NT2/D1 (cell line): ENCODE data around the gene SPART.

Experiments
- DNase-seq: peaks from one replicate; pipeline ENCODE4 v3.0.0-alpha.2; 2011; ENCODE audit warnings: low read depth, low spot score
- H3K27me3 ChIP-seq: 2 replicates; pipeline ENCODE4 v1.6.0; 2011; ENCODE audit warnings: mild to moderate bottlenecking; ENCODE audit not compliant: insufficient read length, insufficient read depth
- H3K36me3 ChIP-seq: 2 replicates; pipeline ENCODE4 v1.6.1; 2011; ENCODE audit warnings: mild to moderate bottlenecking, low read length, mixed read lengths; ENCODE audit not compliant: insufficient read depth, insufficient read length
- H3K4me1 ChIP-seq: 2 replicates; pipeline ENCODE4 v1.5.1; 2011; ENCODE audit not compliant: insufficient read depth, insufficient read length
- H3K4me3 ChIP-seq: 2 replicates; pipeline ENCODE4 v1.5.1; 2011; ENCODE audit warnings: low read depth; ENCODE audit not compliant: insufficient read length
- H3K9ac ChIP-seq: 2 replicates; pipeline ENCODE4 v1.6.0; 2011; ENCODE audit warnings: low read depth; ENCODE audit not compliant: insufficient read length
- H3K9me3 ChIP-seq: 2 replicates; pipeline ENCODE4 v1.5.1; 2011; ENCODE audit warnings: mild to moderate bottlenecking, low read length; ENCODE audit not compliant: insufficient read depth
- SUZ12 ChIP-seq: IDR thresholded peaks from 2 replicates; pipeline ENCODE4 v1.6.1; 2011; ENCODE audit not compliant: insufficient read length, insufficient read depth; ENCODE audit errors: extremely low read depth
- YY1 ChIP-seq: IDR thresholded peaks from 2 replicates; pipeline ENCODE4 v1.6.1; 2011; ENCODE audit not compliant: insufficient read length, insufficient read depth
- ZNF274 ChIP-seq: IDR thresholded peaks from 2 replicates; pipeline ENCODE4 v1.6.1; 2011; ENCODE audit warnings: mild to moderate bottlenecking, low read depth, low read length

SPART gene

DNA sequence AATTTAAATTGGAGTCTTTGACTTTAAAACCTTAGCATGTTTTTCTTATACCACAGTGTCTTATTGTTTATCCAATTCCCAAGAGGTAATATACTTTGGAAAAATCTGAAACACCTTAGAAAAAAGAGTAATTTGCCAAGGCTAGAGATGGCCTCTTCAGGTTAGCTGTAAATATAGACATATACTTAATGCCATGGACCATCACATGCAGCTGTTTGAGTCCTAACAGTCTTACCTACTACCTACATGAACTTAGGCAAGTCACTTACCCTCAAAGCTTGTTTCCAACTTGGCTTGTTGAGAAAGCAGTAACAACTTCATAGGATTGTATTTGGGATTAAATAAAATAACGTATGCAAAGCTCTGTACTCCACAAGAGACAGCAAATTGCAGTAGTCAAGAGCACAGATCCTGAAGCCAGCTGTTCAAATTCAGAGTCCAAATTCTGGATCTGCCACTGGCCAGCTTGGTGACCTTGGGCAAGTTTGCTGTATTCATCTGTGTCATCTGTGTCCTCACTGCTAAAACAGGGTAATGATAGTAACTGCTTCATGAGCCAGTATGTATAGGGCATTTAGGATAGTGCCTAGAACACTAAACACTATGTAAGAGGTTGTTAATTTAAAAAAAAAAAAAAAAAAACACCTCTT is 13.2 kb upstream of the SPART start:
- no peaks in the 10 kb centered on the region for H3K27me3 ChIP-seq
- TF ChIP-seq ZNF274 (no peak), SUZ12 (no peak), YY1 (no peak)
- H3K36me3 ChIP-seq: no peaks in the 10 kb centered on the region
- H3K9ac ChIP-seq: no peak overlapping the region
- H3K9me3 ChIP-seq: peaks cover 15% of the 10 kb centered on the region
- no peak for DNase-seq
- H3K4me1 ChIP-seq: no peaks in the 10 kb centered on the region
- H3K4me3 ChIP-seq: no peak overlapping the region

DNA sequence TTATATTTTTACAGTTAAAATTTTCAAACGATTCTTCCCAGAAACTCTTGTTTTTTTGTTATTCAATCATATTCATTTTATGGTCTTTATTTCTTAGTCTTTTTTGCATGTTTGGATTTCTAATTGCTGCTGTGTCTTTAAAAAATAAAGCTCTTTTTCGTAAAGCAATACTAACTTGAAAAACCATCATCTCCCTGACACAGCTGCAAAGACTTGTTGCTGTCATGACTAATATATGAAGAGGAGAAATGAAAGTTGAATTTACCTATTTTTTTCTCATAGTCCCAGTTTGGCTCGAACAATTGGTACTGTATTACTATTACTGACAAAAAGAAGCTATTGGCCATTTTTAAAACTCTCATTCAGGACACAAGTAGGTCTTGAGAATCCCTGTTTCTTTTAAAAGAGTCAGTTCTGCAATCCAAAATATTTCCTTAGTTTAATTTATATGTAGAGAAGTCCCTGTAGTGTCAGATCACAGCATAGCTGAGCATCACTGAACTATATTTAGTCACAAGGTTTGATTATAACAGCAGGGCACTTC is 12.1 kb upstream of the SPART start:
- DNase-seq: no peak
- Histone ChIP-seq H3K4me3 (no peak overlapping the region), H3K36me3 (no peaks in the 10 kb centered on the region), H3K9ac (no peak overlapping the region), H3K9me3 (peaks cover 15% of the 10 kb centered on the region), H3K4me1 (no peaks in the 10 kb centered on the region), H3K27me3 (no peaks in the 10 kb centered on the region)
- TF ChIP-seq SUZ12 (no peak), YY1 (no peak), ZNF274 (no peak)

DNA sequence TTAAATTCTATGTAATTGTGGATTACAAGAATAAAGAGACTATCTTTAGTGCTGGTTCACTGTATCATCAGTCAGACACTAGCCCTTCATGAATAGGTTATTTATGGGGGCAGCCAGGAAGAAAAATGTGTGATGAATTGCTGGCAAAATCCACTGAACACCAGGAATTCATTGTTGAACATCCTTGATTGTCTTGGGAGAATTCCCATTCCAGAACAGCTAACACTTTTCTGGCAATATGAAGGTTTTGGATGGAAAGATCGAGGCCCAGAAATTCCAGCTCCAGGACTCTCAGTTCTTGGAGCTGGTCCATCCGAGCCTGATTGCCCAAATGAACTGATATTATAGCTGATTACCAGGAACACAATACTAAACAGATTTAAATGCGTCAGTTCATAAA is 11.5 kb upstream of the SPART start:
- no peak overlapping the region for H3K4me3 ChIP-seq
- peaks cover 15% of the 10 kb centered on the region for H3K9me3 ChIP-seq
- H3K9ac ChIP-seq: no peak overlapping the region
- DNase-seq: no peak
- H3K36me3 ChIP-seq: no peaks in the 10 kb centered on the region
- TF ChIP-seq YY1 (no peak), ZNF274 (no peak), SUZ12 (no peak)
- H3K4me1 ChIP-seq: no peaks in the 10 kb centered on the region
- no peaks in the 10 kb centered on the region for H3K27me3 ChIP-seq

DNA sequence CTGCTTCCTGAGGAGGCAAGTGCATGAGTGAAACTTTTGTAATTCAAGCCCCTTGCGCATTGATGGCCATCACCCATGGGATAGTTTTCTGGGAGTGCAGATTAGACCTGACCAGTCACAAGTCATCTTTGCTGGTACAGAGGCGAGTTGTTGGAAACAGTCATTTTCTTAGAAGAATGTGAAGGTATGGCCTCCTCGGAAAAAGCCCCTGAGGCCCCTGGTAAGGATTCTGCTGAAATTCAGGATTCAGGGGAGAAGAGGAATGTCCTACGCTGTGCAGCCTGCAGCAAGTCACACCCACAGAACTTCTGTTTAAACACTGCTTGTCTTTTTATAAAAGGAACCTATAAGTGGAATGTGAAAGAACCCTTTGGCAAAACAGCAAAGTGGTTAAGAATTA is 11.0 kb upstream of the SPART start:
- H3K9ac ChIP-seq: no peak overlapping the region
- no peak for DNase-seq
- TF ChIP-seq SUZ12: no peak
- no peak for TF ChIP-seq ZNF274
- TF ChIP-seq YY1: no peak
- peaks cover 15% of the 10 kb centered on the region for H3K9me3 ChIP-seq
- no peak overlapping the region for H3K4me3 ChIP-seq
- no peaks in the 10 kb centered on the region for H3K27me3 ChIP-seq
- H3K36me3 ChIP-seq: no peaks in the 10 kb centered on the region
- no peaks in the 10 kb centered on the region for H3K4me1 ChIP-seq

DNA sequence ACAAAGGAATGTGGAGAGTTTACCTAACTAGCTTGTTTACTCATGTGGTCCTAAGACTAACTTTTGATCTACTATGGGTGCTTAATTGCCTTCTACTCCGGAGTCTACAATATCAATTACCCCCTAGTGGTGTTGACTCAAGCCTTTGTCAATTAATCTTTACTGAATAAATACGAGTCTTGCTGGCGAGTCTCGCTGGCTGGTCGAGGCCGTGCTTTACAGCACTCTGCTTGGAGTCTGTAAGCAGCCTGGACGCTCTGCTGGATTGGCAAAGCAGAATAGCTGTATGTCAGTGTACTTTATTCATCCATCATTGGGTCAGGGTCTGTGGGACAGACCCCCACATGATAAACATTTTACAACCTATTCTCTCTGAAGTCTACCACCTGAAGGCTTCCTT is 9.9 kb upstream of the SPART start:
- no peak for DNase-seq
- H3K9me3 ChIP-seq: peaks cover 15% of the 10 kb centered on the region
- no peaks in the 10 kb centered on the region for H3K36me3 ChIP-seq
- H3K4me1 ChIP-seq: no peaks in the 10 kb centered on the region
- no peak overlapping the region for H3K4me3 ChIP-seq
- TF ChIP-seq YY1: no peak
- no peak for TF ChIP-seq ZNF274
- TF ChIP-seq SUZ12: no peak
- no peak overlapping the region for H3K9ac ChIP-seq
- no peaks in the 10 kb centered on the region for H3K27me3 ChIP-seq

DNA sequence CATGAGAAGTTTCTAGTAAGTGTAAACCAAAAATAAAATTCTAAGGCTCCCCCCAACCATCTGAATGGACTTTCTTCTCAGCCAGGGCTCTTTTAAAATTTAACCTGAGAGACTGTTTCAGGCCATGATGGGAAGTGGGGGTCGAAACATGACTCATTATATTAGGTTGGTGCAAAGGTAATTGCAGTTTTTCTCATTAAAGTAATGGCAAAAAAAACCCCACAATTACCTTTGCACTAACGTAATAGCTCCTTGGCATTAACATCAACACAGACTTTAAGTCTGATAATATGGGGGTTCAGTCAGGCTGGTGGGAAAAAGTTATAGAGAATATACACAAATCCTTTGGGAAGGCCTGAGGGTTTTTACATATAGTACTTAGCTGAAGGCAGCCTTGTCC is 9.4 kb upstream of the SPART start:
- no peak for TF ChIP-seq YY1
- no peak for TF ChIP-seq ZNF274
- TF ChIP-seq SUZ12: no peak
- Histone ChIP-seq H3K4me3 (no peak overlapping the region), H3K4me1 (no peaks in the 10 kb centered on the region), H3K27me3 (no peaks in the 10 kb centered on the region), H3K36me3 (no peaks in the 10 kb centered on the region), H3K9me3 (peaks cover 15% of the 10 kb centered on the region), H3K9ac (no peak overlapping the region)
- DNase-seq: no peak

DNA sequence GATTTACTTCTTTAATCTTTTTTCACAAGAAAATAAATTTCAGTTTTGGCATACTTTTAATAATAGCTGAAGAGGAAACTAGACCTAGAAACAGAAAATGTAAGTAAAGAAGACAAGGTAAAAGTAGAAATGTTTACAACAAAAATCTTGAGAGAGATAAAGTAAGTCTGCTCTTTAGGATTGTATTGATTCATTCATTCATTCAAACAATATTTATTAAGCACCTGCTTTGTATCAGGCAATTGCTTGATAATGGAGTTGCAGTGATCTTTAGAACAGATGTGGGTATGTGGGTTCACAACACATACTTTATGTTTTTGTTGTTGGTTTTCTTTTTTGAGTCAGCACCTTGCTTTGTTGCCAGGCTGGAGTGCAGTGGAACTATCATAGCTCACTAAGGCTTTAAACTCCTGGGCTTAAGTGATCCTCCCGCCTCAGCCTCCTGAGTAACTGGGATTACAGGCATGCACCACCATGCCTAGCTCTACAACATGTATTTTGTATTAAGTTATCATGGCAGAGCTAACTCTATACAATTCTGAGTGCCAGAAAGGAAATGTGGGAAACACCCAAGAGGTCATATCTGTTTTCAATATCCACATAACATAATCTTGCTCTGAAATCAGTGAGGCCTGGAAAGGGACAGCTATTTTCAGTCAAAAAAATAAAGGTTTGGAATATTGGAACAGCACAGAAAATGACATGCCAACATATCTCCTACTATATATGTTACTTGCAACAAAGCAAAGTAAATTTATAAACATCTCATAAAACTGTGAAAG is 8.8 kb upstream of the SPART start:
- no peak for TF ChIP-seq YY1
- TF ChIP-seq ZNF274: no peak
- TF ChIP-seq SUZ12: no peak
- Histone ChIP-seq H3K27me3 (no peaks in the 10 kb centered on the region), H3K4me1 (no peaks in the 10 kb centered on the region), H3K9ac (no peak overlapping the region), H3K36me3 (no peaks in the 10 kb centered on the region), H3K4me3 (no peak overlapping the region), H3K9me3 (peaks cover 15% of the 10 kb centered on the region)
- DNase-seq: no peak
